Putamen (tissue), 1 donor: Measurements from ENCODE around the gene FBXW5.

ENCODE experiments used
- DNase-seq: peaks from one replicate; pipeline ENCODE4 v3.0.0-alpha.2; 2016; ENCODE audit warnings: low spot score

Gene FBXW5

DNA sequence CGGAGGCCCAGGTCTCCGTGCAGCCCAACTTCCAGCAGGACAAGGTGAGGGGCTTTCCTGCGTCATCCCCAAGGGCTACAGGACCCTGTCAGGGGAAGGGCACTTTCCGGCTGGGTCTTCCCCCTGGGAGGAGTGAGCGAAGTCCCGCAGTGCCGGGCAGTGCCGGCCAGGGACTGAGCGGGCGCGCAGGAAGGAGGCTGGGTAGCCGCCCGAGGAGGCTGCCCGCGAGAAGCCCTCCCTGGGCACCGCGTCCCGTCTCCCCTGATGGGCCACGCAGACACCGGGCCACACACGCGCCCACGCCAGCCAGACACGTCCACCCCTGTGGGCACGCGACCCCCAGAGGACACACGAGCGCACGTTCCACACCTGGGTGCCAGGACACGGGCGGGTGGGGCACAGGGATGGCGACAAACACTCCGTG, 33.1 kb upstream of the FBXW5 start:
- no peak for DNase-seq

- peak; percentile 97 for DNase-seq
Measured at GRCh38 chr9:136977223-136977622, 32.7 kb upstream of the FBXW5 start, which contains the start of gene PTGDS. Gene PTGDS (plus strand): TSS chr9:136977504. CDS start chr9:136977579, 75 bp downstream.

DNA sequence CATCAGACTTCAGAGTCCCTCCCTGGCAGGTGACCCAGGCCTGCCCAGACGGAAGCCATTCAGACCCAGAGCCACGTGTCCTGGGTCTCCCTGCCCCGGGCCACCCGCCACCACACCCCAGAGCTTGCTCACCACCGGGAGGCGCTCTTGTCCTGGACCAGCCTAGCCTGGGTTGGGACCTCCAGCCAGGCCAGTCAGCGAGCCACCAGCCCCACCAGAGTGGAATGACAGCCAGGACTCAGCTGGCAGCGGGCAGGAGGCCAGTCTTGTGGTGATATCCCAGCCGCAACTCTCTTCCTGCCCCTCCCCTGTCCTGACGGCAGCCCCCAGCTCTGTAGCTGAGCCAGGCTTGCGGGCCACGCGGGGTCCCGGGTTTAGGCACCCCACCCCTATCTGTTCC, 31.1 kb upstream of the FBXW5 start:
- DNase-seq = peak; percentile 86

- no peak for DNase-seq
Measured at GRCh38 chr9:136974817-136975535, 30.4 kb upstream of the FBXW5 start.

- no peak for DNase-seq
Measured at GRCh38 chr9:136973618-136974617, 29.4 kb upstream of the FBXW5 start.

DNA sequence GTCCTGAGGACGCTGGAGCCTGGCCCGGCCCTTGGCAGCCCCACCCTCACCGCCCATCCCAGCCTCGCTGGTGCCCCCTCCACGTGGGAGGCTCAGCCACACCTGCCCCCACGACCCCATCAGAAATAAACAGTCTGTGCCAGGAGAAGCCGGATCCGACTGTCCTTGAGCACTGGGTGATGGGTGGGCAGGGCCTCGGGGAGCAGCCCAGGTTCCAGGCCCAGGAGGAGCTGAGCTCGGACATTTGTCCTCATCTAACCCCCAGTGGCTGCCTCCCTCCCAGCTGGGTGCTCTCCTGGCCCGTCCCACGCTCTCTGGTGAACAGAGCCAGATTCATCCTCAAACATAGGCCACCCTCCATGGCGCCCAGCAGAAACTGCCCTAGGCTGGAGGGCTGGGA, 28.2 kb upstream of the FBXW5 start:
- no peak for DNase-seq

GRCh38 chr9:136972335-136972734, 27.8 kb upstream of the FBXW5 start:
- DNase-seq = no peak

- DNase-seq = no peak
Measured at GRCh38 chr9:136971746-136972145, 27.2 kb upstream of the FBXW5 start.

DNA sequence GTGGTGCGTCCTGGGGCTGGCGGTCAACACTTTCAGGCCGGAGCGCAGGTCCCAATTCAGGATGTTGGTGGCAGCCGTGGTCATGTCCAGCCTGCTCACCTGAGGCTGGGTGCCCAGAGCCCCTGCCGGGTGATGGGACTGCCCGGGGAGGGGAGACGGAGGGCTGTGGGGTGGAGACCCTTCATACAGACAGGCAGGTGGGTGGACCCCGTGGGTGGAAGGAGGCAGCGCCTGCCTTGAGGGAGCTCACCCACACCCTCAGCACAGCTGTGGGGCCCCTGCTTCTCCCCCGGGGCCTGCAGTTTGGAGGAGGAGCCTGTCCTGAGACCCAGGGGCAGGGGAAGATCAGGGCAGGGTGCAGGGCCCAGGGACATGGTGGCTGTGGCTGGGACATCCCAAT, 25.8 kb upstream of the FBXW5 start:
- no peak for DNase-seq

DNA sequence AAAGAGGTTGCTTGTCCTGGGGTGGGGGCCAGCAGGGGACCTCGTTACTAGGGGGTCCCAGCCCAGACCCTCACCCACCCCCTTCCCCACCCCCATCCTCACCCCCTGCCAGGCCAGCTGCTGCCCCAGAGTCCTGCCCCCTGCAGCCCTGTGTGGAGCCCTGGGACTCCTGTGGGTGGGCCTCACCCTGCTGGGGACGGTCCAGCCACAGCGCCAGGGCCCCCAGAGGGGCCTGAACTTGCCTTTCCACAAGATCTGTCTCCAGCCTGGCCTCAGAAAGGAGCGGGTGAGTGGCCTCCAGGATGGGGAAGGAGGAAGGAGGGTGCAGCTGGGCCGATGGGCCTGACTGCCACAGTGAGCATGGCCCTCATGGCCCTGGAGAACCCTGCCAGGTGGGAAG, 25.2 kb upstream of the FBXW5 start:
- no peak for DNase-seq

DNA sequence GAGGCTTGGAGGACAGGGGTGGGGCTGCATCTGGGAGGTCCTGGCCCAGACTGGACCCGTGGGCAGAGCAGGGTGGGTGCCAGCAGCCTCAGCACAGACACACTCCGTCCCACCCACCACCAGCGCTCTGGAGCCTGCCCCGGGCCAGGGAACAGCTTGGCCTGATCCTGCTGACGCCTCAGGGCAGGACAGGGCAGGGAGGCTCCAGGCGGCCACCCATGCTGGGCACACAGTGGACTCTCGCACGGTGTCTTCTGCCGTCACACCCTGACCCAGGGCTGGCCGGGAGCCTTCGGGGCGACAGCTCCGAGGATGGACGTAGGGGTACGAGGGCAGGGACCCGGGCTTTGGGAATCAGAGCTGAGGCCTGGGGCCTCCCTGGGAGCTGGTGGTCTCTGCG, 24.6 kb upstream of the FBXW5 start:
- DNase-seq = no peak

GRCh38 chr9:136968333-136969127, 24.0 kb upstream of the FBXW5 start:
- DNase-seq = no peak

GRCh38 chr9:136965771-136966484, 21.4 kb upstream of the FBXW5 start:
- peak; percentile 80 for DNase-seq

DNA sequence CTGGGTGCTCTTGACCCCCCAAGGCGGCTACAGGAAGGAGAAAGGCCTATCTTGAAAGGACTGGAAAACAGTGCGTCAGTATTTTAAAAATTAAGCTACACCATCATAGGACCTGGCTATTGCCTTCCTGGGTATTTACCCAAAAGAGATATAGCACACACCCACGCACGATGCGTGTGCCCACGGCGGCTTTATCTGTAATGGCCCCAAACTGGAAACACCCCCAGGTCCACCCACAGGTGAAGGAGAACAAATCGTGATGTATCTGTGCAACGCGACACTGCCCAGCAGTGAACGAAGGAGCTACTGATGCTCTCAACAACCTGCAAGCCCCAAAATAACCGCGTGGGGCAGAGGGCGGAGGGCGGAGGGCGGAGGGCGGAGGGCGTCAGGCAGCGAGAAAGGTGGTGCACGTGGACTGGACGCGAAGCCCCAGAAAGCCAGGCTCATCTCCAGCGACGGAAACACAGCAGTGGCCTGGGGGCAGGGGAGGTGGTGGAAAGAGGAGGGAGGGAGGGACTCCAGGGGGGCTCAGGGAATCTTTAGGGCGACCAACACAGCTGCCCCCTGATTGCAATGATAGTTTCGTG, 20.4 kb upstream of the FBXW5 start:
- DNase-seq = no peak

DNA sequence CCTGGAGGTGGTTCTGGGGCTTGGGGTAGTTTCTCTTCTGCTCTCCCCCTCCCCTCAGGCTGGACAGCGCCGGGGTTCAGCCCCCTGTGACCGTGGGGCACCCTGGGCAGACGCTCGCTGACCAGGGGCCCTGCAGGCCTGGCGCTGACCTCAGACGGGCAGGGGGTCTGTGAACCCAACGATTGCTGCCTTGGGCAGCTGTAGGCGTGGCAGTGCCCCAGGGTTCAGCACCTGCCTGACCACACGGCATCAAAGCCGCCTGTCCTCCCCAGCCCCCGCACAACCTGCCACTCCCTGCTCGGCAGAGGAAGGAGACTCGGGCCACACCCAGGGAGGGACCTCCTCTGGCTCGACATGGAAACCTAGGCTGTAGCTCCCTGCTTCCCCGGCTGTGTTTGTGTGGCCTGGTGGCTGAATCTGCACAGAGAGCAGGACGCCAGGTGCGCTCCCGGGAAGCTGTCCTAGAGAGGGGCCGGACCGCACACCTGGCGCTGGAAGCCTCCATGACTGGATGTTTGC, 19.7 kb upstream of the FBXW5 start:
- no peak for DNase-seq

DNA sequence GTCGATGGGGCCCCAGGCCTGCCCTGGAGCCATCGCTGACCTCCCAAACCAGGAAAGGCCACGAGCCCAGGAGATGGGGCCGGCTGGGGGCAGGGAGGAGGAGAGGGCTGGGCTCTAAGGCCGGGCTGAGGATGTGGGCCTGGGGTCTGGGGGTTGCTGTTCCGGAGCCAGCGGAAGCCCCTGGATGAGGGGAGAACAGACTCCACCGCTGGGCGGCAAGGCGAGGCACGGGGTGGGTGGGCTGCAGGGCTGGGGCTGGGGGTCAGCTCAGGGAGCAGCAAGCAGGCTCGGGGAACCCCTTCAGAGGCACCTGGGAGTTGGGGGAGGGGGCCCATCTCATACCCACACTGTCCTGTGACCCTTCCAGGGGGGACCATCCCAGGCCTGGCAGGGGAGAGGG, 19.2 kb upstream of the FBXW5 start:
- no peak for DNase-seq

DNA sequence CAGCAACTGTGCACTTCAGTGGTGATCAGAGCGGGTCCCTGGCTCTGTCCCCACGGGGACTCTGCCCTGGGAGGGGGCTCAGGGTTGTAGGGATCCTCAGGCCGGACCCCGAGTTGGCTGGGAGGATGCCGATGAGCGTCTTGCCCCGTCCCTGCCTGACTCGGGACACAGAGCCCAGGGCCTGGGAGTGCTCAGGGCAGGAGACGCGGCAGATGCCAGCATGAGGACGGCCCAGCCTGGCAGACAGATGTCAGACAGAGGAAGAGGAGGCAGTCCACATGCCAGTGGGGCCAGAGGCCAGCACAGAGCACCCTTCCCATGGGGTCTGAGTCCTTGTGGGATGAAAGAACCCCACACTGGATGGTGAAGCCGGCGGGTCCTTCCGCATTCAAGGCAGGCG, 18.8 kb upstream of the FBXW5 start:
- no peak for DNase-seq

GRCh38 chr9:136962701-136963248, 18.2 kb upstream of the FBXW5 start:
- no peak for DNase-seq

DNA sequence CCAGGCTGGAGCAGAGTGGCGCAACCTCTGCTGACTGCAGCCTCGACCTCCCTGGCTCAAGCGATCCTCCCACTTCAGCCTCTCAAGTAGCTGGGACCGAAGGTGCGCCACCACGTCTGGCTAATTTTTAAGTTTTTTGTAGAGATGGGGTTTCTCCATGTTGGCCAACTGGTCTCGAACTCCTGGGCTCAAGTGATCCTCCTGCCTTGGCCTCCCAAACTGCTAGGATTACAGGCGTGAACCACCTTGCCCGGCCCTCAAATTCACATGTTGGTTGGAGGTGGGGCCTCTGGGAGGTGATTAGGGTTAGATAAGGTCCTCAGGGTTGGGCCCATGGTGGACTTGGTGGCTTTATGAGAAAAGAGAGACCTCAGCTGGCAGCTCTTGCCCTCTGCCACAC, 17.6 kb upstream of the FBXW5 start:
- no peak for DNase-seq

DNA sequence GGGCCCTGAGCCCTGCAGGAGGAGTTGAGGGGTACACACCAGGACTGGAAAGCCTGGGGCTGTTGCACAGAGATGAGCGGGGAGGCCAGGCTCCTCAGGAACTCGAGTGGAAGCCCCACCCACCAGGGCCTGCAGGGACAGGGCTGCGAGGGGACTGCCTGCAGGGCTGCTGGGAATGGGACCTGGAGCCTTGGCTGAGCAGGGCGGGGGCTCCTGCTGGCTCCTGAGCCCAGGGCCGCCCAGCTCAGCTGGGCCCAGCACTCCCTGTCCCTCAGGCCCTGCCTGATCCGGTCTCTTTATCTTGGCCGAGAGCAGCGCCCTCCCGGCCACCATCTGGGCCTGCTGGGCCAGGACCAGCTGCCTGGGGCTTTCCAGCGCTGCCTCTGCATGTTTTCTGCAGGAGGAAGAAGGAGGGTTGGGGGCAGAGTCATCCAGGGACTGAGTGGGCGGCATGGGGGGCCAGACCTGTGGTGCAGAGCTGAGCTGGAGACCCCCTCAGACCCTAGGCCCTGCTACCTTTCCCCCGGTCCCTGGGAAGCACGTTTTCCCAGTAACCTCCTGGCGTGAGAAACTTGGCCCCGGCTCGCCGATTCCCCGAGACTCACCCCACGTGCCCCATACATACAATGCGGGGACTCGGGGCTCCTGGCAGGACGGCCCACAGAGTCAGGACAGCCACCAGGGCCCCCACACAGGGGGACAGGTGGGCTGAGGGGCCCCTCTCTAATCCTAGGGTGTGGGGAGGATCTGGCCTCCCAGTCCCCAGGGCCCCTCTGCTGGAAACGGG, 16.9 kb upstream of the FBXW5 start:
- DNase-seq = no peak
